ENCODE results near the gene IRS1. TPM values are rescaled to one million over a fixed set of nuclear protein-coding genes. Genes with fewer than 3 reads are reported as not detected.

The IRS1 gene
- total and polyA plus RNA-seq, 3 experiments from 2014 or later = 0.20 to 3.9 (median 3.6) TPM

Other genes starting within 250 kb of the IRS1 start
- gene RHBDD1, start 36.2 kb upstream of the IRS1 start, total RNA-seq = 10 to 100 TPM; 32.8 to 35.7 TPM
- gene RHBDD1, start 36.2 kb upstream of the IRS1 start, polyA plus RNA-seq = 19.2 TPM

Data from CD8-positive, alpha-beta memory T cell (primary cell).